GM19035 (cell line): ENCODE data around the gene LAMA5.

Experiments used
- ATAC-seq: cut with Tn5 transposase; IDR thresholded peaks from one replicate; pipeline ENCODE4 v1.9.1; 2021; ENCODE audit not compliant: unreplicated experiment

LAMA5 gene

GRCh38 chr20:62316331-62317166 lies 50.6 kb downstream of the LAMA5 start:
- no peak for ATAC-seq

- ATAC-seq, result no peak
These were observed 51.3 kb downstream of the LAMA5 start for GRCh38 chr20:62315773-62316172.

GRCh38 chr20:62314711-62315302 lies 52.3 kb downstream of the LAMA5 start:
- ATAC-seq, result no peak

GRCh38 chr20:62314339-62314638 lies 52.8 kb downstream of the LAMA5 start:
- no peak for ATAC-seq

DNA sequence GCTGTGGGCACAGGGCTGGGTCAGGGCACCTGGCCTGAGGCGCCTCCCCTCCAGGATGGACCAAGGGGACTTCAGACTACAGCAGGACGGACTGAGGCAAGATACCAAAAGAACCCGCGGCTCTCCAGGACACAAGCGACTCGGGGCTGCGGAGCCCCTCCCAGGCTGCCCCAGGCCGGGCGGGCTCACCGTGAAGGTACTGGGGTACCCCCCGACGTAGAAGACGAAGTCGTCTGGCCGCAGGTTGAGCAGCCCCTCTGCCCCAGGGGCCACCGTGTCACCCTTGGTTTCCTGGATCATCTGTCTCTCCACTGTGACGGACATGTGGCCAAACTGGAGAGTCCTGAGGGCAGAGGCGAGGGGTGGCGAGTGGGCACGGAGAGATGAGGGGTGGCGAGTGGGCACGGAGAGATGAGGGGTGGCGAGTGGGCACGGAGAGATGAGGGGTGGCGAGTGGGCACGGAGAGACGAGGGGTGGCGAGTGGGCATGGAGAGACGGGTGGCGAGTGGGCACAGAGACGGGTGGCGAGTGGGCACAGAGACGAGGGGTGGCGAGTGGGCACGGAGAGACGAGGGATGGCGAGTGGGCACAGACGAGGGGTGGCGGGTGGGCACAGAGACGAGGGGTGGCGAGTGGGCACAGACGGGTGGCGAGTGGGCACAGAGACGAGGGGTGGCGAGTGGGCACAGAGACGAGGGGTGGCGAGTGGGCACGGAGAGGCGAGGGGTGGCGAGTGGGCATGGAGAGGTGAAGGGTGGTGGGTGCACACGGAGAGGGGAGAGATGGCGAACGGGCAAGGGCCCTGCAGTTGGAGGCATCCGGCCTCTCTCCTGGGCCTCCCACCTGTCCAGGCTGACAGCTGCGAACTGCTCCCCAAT lies 53.4 kb downstream of the LAMA5 start:
- no peak for ATAC-seq

DNA sequence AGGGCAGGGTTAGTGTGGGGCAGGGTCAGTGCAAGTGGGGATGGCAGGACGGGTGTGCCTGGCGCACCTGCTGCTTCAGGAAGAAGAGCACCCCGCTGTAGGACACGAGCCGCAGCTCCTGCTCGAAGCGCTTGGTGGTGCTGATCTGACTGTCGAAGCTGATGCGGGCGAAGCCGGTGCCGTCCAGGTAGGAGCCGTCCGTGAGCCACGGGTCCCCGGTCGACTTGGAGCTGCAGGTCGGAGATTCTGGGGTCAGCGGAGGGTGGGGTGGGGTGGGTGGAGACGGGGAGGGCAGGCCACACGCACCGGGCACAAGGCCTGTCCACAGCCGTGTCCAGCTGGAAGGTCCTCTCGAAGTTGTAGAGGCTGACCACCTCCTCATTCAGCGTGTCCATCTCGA lies 54.1 kb downstream of the LAMA5 start:
- no peak for ATAC-seq

DNA sequence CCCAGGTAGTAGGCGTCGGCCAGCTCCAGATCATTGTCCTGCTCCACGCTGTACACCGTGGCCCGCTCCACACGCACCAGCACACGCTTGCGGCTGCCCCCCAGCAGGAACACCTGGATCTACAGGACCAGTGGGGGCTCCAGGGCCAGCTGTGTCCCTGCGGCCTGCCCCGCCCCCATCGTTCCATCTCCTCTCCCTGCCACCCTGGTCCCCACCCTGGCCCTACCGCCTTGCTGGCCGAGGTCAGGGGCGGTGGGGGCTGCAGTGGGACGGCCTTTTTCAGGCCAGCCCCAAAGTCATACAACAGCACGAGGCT lies 54.5 kb downstream of the LAMA5 start:
- no peak for ATAC-seq

DNA sequence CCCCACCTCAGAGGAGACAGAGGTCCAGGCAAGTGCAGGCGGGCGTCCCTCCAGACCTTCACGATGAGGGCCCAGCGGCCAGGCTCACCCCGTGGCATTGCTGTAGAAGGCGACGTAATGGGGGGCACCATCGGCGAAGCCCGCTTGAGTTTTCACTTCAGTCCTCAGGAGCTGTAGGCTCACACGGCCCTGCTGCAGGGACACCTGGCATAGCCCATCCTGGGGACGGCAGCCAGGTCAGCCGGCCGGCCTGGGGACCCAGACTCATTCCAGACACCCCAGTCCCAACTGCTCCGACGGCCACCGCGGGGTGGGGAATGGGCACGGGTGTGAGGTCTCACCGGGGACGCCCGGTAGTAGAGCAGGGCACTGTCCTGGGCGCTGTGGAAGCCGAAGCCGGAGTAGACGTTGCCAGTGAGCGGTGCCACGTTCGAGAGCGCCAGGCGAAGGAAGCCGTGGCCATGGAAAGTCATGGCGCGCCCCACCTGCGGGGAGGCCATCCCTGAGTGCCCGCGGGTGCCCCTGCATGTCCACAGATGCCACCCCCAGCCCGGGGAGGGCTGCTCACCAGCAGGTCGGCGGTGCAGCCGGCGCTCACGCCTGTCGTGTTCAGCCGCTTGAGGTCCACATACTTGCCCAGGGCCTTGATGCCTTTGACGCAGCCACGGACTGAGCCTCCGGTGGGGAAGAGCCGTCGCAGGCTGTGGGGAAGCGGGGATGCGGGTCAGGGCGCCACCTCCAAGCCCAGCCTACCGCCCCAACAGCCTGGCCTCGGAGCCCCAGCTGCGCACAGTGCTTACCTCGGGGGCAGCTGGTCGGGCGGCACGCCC lies 55.1 kb downstream of the LAMA5 start:
- ATAC-seq, result no peak

DNA sequence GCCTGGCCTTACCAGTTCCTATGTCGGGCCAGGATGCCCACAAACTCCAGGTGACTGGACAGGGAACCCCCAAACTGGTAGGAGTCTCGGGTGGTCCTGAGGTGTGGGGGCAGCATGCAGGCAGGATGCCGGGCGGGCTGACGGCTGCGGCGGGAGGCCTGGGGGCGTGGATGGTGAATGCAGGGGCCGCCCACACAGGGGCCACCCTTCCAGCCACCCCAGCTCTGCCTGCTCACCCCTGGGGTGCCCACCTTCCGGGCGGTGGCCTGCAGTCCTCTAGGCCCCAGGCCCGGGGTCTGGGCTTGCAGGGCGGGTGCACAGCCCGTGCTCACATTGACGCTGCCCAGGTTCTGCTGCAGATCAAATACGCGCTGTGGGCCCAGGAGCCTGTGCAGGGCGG lies 56.0 kb downstream of the LAMA5 start:
- ATAC-seq, result no peak

GRCh38 chr20:62310757-62311121 lies 56.4 kb downstream of the LAMA5 start:
- ATAC-seq, result no peak

- ATAC-seq, result no peak
These were observed 57.0 kb downstream of the LAMA5 start for GRCh38 chr20:62309947-62310756.

GRCh38 chr20:62309198-62309944 lies 57.7 kb downstream of the LAMA5 start:
- ATAC-seq, result no peak

DNA sequence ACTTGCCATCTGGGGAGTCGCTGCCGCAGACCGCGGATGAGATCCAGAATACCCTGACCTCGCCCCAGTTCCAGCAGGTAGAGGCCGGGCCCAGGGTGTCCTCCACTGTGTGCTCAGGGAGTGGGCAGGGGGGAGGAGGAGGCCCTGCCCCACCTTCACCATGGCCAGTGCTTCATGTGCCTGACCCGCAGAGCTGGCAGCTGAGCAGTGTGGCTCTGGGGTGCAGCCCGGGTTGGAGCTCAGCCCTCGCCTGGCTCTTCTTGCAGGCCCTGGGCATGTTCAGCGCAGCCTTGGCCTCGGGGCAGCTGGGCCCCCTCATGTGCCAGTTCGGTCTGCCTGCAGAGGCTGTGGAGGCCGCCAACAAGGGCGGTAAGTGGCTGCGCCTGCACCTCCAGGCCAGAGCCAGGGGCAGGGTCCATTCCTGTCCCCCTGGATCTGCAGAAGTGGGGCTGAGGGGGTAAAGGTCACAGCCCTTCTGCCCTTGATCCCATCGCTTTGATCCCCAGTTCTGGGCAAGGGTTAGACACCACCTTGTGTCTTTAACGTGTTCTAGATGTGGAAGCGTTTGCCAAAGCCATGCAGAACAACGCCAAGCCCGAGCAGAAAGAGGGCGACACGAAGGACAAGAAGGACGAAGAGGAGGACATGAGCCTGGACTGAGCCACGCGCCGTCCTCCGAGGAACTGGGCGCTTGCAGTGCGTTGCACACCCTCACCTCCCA lies 58.9 kb downstream of the LAMA5 start:
- no peak for ATAC-seq

GRCh38 chr20:62307226-62308101 lies 59.6 kb downstream of the LAMA5 start:
- ATAC-seq, result no peak

DNA sequence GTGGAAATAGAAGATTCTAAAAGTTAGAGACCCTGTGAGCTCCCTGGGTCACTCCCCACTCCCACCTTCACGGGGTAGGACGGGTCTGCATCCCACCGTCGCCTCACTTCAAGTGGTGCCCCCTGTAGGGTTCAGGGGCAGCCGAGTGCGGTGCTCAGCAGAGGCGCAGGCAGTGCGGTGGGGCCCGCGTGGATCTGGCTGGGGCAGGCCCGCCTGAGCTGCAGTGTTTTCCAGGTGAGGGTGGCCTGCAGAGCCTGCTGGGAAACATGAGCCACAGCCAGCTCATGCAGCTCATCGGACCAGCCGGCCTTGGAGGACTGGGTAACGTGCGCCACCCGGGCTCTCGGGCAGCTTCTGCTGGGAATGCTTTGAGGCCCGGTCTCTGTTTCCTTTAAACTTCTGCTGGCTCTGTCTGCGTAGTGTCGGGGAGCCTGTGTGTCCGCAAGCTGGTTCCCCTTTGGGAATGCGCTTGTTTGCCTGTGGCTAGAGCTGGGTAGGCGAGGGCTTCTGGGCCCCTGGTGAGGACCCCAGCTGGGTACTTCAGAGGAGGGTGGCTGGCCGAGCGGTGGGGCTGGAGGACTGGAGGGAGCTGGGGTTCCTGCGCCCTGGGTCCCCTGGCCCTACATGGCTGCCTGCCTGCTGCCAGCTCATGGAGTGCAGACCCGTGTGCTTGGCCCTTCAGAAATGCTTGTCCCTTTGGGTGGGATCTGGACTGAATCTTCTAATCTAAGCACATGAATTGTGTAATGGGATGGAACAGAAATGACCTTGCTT lies 60.5 kb downstream of the LAMA5 start:
- ATAC-seq, result no peak

- no peak for ATAC-seq
These were observed 61.2 kb downstream of the LAMA5 start for GRCh38 chr20:62305765-62306413.
